ENCODE results near the gene SH3PXD2B.

SH3PXD2B gene

GRCh38 chr5:172412724-172413286, 41.5 kb downstream of the SH3PXD2B start:
- H4K8ac ChIP-seq (ENCODE audit: low read length): peak overlapping the region; percentile 45
- peak; percentile 96 for DNase-seq
- H2AK5ac ChIP-seq (ENCODE audit: low read length, severe bottlenecking): no peak overlapping the region
- H3K36me3 ChIP-seq (ENCODE audit: control insufficient read depth in 1 of 2, insufficient read depth in 2 of 2, low read depth in 1 of 2, low read length in 2 of 2): peaks cover 20 to 40% of the 10 kb centered on the region in 2 experiments
- WGBS: 66% methylated on average over 11 of the region's 13 CpGs
- H3K4me1 ChIP-seq (ENCODE audit: control insufficient read depth, insufficient read depth, low read depth, low read length): peaks cover 27% of the 10 kb centered on the region
- H2AFZ ChIP-seq (ENCODE audit: low read depth, low read length): no peak overlapping the region
- no peak overlapping the region for H2BK120ac ChIP-seq (ENCODE audit: low read depth, low read length)
- H3K18ac ChIP-seq (ENCODE audit: low read depth in 1 of 2, low read length in 2 of 2): peak overlapping the region; percentile 50 to 57
- no peak overlapping the region for H3K23ac ChIP-seq (ENCODE audit: low read length in 2 of 2)
- no peak overlapping the region for H3K27ac ChIP-seq (ENCODE audit: low read length, poor library complexity, severe bottlenecking)
- peak overlapping the region; percentile 80 for H3K9ac ChIP-seq (ENCODE audit: low read length)
- H2BK5ac ChIP-seq (ENCODE audit: low read depth, low read length, poor library complexity, severe bottlenecking): no peak overlapping the region
- no peak overlapping the region for H3K4me2 ChIP-seq (ENCODE audit: low read length, poor library complexity, severe bottlenecking)
- H3K79me1 ChIP-seq (replicated peaks; ENCODE audit: low read length, poor library complexity, severe bottlenecking): peaks cover 21% of the 10 kb centered on the region
- H3K14ac ChIP-seq (ENCODE audit: low read length in 2 of 2): no peak overlapping the region
- H3K9me3 ChIP-seq (ENCODE audit: control insufficient read depth, low read length): no peaks in the 10 kb centered on the region
- H4K91ac ChIP-seq (ENCODE audit: low read length): no peak overlapping the region
- H3K4me3 ChIP-seq (ENCODE audit: insufficient read depth in 1 of 2, low read depth in 1 of 2, low read length in 2 of 2): peak overlapping the region in 1 of 2 experiments; percentile 16
- peak overlapping the region in 1 of 2 experiments; percentile 20 for H3K4ac ChIP-seq (ENCODE audit: low read depth in 1 of 2, low read length in 2 of 2)
- H2BK15ac ChIP-seq (ENCODE audit: low read depth, poor library complexity, severe bottlenecking): no peak overlapping the region
- no peaks in the 10 kb centered on the region for H3K27me3 ChIP-seq (ENCODE audit: control insufficient read depth in 1 of 2, insufficient read depth in 1 of 2, low read length in 2 of 2)
- H2BK12ac ChIP-seq (ENCODE audit: low read length in 2 of 2): no peak overlapping the region

GRCh38 chr5:172411484-172412072, 42.7 kb downstream of the SH3PXD2B start:
- H2BK120ac ChIP-seq (ENCODE audit: low read depth, low read length): no peak overlapping the region
- no peak overlapping the region for H3K27ac ChIP-seq (ENCODE audit: low read length, poor library complexity, severe bottlenecking)
- no peak overlapping the region for H2AK5ac ChIP-seq (ENCODE audit: low read length, severe bottlenecking)
- H2BK5ac ChIP-seq (ENCODE audit: low read depth, low read length, poor library complexity, severe bottlenecking): no peak overlapping the region
- H2BK12ac ChIP-seq (ENCODE audit: low read length in 2 of 2): no peak overlapping the region
- peaks cover 26% of the 10 kb centered on the region for H3K4me1 ChIP-seq (ENCODE audit: control insufficient read depth, insufficient read depth, low read depth, low read length)
- H2AFZ ChIP-seq (ENCODE audit: low read depth, low read length): no peak overlapping the region
- no peak overlapping the region for H3K14ac ChIP-seq (ENCODE audit: low read length in 2 of 2)
- peak overlapping the region; percentile 79 for H3K9ac ChIP-seq (ENCODE audit: low read length)
- H2BK15ac ChIP-seq (ENCODE audit: low read depth, poor library complexity, severe bottlenecking): no peak overlapping the region
- 78% methylated on average over 6 of the region's 7 CpGs for WGBS
- no peak overlapping the region for H3K4me2 ChIP-seq (ENCODE audit: low read length, poor library complexity, severe bottlenecking)
- no peaks in the 10 kb centered on the region for H3K27me3 ChIP-seq (ENCODE audit: control insufficient read depth in 1 of 2, insufficient read depth in 1 of 2, low read length in 2 of 2)
- H4K8ac ChIP-seq (ENCODE audit: low read length): no peak overlapping the region
- no peak overlapping the region for H4K91ac ChIP-seq (ENCODE audit: low read length)
- peak overlapping the region in 1 of 2 experiments; percentile 16 for H3K4me3 ChIP-seq (ENCODE audit: insufficient read depth in 1 of 2, low read depth in 1 of 2, low read length in 2 of 2)
- H3K23ac ChIP-seq (ENCODE audit: low read length in 2 of 2): no peak overlapping the region
- no peak overlapping the region for H3K4ac ChIP-seq (ENCODE audit: low read depth in 1 of 2, low read length in 2 of 2)
- H3K18ac ChIP-seq (ENCODE audit: low read depth in 1 of 2, low read length in 2 of 2): peak overlapping the region in 1 of 2 experiments; percentile 64
- peak; percentile 74 for DNase-seq
- no peaks in the 10 kb centered on the region for H3K9me3 ChIP-seq (ENCODE audit: control insufficient read depth, low read length)
- H3K79me1 ChIP-seq (replicated peaks; ENCODE audit: low read length, poor library complexity, severe bottlenecking): peaks cover 24% of the 10 kb centered on the region
- H3K36me3 ChIP-seq (ENCODE audit: control insufficient read depth in 1 of 2, insufficient read depth in 2 of 2, low read depth in 1 of 2, low read length in 2 of 2): peaks cover 16 to 38% of the 10 kb centered on the region in 2 experiments

- 96% methylated on average over 4 of the region's 5 CpGs for WGBS
- Histone ChIP-seq H3K9ac (ENCODE audit: low read length) (peak overlapping the region; percentile 79), H4K8ac (ENCODE audit: low read length) (no peak overlapping the region), H3K4me2 (ENCODE audit: low read length, poor library complexity, severe bottlenecking) (no peak overlapping the region), H2AK5ac (ENCODE audit: low read length, severe bottlenecking) (no peak overlapping the region), H3K23ac (ENCODE audit: low read length in 2 of 2) (no peak overlapping the region), H3K4me1 (ENCODE audit: control insufficient read depth, insufficient read depth, low read depth, low read length) (peaks cover 26% of the 10 kb centered on the region), H4K91ac (ENCODE audit: low read length) (no peak overlapping the region), H3K9me3 (ENCODE audit: control insufficient read depth, low read length) (no peaks in the 10 kb centered on the region), H3K79me1 (replicated peaks; ENCODE audit: low read length, poor library complexity, severe bottlenecking) (peaks cover 28% of the 10 kb centered on the region), H3K27ac (ENCODE audit: low read length, poor library complexity, severe bottlenecking) (no peak overlapping the region), H2BK120ac (ENCODE audit: low read depth, low read length) (no peak overlapping the region), H3K4me3 (ENCODE audit: insufficient read depth in 1 of 2, low read depth in 1 of 2, low read length in 2 of 2) (no peak overlapping the region), H3K18ac (ENCODE audit: low read depth in 1 of 2, low read length in 2 of 2) (no peak overlapping the region), H2AFZ (ENCODE audit: low read depth, low read length) (no peak overlapping the region), H2BK15ac (ENCODE audit: low read depth, poor library complexity, severe bottlenecking) (no peak overlapping the region), H2BK5ac (ENCODE audit: low read depth, low read length, poor library complexity, severe bottlenecking) (no peak overlapping the region), H3K14ac (ENCODE audit: low read length in 2 of 2) (no peak overlapping the region), H3K36me3 (ENCODE audit: control insufficient read depth in 1 of 2, insufficient read depth in 2 of 2, low read depth in 1 of 2, low read length in 2 of 2) (peaks cover 19 to 45% of the 10 kb centered on the region in 2 experiments), H3K4ac (ENCODE audit: low read depth in 1 of 2, low read length in 2 of 2) (no peak overlapping the region), H3K27me3 (ENCODE audit: control insufficient read depth in 1 of 2, insufficient read depth in 1 of 2, low read length in 2 of 2) (no peaks in the 10 kb centered on the region), H2BK12ac (ENCODE audit: low read length in 2 of 2) (no peak overlapping the region)
- DNase-seq: peak; percentile 56
Observed at GRCh38 chr5:172410662-172411483, 43.5 kb downstream of the SH3PXD2B start.

- Histone ChIP-seq H3K23ac (ENCODE audit: low read length in 2 of 2) (no peak overlapping the region), H2BK120ac (ENCODE audit: low read depth, low read length) (no peak overlapping the region), H3K4me2 (ENCODE audit: low read length, poor library complexity, severe bottlenecking) (no peak overlapping the region), H4K91ac (ENCODE audit: low read length) (no peak overlapping the region), H3K36me3 (ENCODE audit: control insufficient read depth in 1 of 2, insufficient read depth in 2 of 2, low read depth in 1 of 2, low read length in 2 of 2) (peaks cover 16 to 45% of the 10 kb centered on the region in 2 experiments), H3K4ac (ENCODE audit: low read depth in 1 of 2, low read length in 2 of 2) (no peak overlapping the region), H2BK12ac (ENCODE audit: low read length in 2 of 2) (no peak overlapping the region), H3K9ac (ENCODE audit: low read length) (peak overlapping the region; percentile 79), H2AK5ac (ENCODE audit: low read length, severe bottlenecking) (no peak overlapping the region), H3K4me3 (ENCODE audit: insufficient read depth in 1 of 2, low read depth in 1 of 2, low read length in 2 of 2) (no peak overlapping the region), H2BK15ac (ENCODE audit: low read depth, poor library complexity, severe bottlenecking) (no peak overlapping the region), H2AFZ (ENCODE audit: low read depth, low read length) (no peak overlapping the region), H3K27me3 (ENCODE audit: control insufficient read depth in 1 of 2, insufficient read depth in 1 of 2, low read length in 2 of 2) (no peaks in the 10 kb centered on the region), H2BK5ac (ENCODE audit: low read depth, low read length, poor library complexity, severe bottlenecking) (no peak overlapping the region), H3K14ac (ENCODE audit: low read length in 2 of 2) (no peak overlapping the region), H3K79me1 (replicated peaks; ENCODE audit: low read length, poor library complexity, severe bottlenecking) (peaks cover 27% of the 10 kb centered on the region), H3K4me1 (ENCODE audit: control insufficient read depth, insufficient read depth, low read depth, low read length) (peaks cover 21% of the 10 kb centered on the region), H3K18ac (ENCODE audit: low read depth in 1 of 2, low read length in 2 of 2) (no peak overlapping the region), H4K8ac (ENCODE audit: low read length) (no peak overlapping the region), H3K9me3 (ENCODE audit: control insufficient read depth, low read length) (no peaks in the 10 kb centered on the region), H3K27ac (ENCODE audit: low read length, poor library complexity, severe bottlenecking) (no peak overlapping the region)
- no CpG with 5 or more reads among the region's 4 CpGs for WGBS
- peak; percentile 83 for DNase-seq
Observed at GRCh38 chr5:172410160-172410559, 44.2 kb downstream of the SH3PXD2B start.
